ENCODE measurements around the gene ZNF224. TPM values are rescaled to one million over a fixed set of nuclear protein-coding genes. Genes with fewer than 3 reads are reported as not detected.
"Not testable (repeated sequence)": the region's sequence is repeated elsewhere in the genome, so short reads cannot be mapped to it uniquely, and the experiment has no call there.

ZNF224 gene
- total and polyA plus RNA-seq, 2 of the 4 experiments (the other 2 are of a cell fraction) = 10.3 to 26.3 TPM

DNA sequence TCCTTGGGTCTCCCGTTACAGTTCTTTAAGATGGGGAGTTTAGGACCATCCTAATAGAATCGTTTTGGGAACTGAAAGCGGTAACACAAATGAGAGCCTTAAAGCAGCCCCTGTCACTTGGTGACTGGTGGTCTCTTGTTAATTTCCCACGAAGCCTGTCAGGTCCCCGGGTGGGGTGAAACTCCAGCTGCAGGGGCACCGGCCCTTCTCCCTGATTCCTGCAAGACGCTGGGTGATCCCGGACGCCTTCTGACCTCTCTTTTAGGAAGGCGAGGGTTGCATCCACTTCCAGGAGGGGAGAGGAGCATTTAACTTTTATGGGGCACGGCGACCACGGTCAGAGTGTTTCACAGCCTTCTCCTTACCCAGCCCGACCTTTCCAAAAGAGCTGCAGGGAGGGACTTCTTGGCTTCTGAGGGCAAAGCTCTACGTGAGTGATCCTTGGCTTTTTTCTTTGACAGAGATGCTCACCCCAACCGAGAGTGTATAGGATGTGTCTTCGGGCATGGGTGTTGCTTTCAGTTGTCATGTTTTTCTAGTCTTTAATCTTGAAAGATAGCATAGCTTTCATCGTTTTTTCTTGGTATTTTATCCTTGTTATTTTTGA, 19.7 kb downstream of the ZNF224 start:
- CTCF ChIA-PET = no interaction called here
- peaks cover 2% of the 10 kb centered on the region; the same call in 1 of the 2 replicates for H3K9me3 ChIP-seq (ENCODE audit: control insufficient read depth, insufficient read depth, low read length)
- dilution Hi-C loops (cut with HindIII; ENCODE audit: low sequenced_read_pairs, unreplicated experiment) (no loop called here), in situ Hi-C loops (cut with MboI; ENCODE audit: low sequenced_read_pairs) (no loop called here), intact Hi-C loops (cut with micrococcal nuclease) (loop anchor here (2.0 to 5.0 kb wide), 2 partner anchors 51 to 98 kb away; partner anchors contain the start of genes ZNF226 and ZNF227)
- no peaks in the 10 kb centered on the region for H3K27me3 ChIP-seq (ENCODE audit: control insufficient read depth, insufficient read depth, low read length)
- H3K18ac ChIP-seq (ENCODE audit: low read depth, low read length) = no peak overlapping the region
- peak overlapping the region; percentile 81 for H3K9ac ChIP-seq (ENCODE audit: low read depth, low read length)
- no peak overlapping the region for H2AK5ac ChIP-seq (ENCODE audit: low read depth, low read length)
- peak overlapping the region; percentile 62 for H2BK5ac ChIP-seq (ENCODE audit: low read depth, low read length, poor library complexity, severe bottlenecking)
- TF ChIP-seq FOS (IDR thresholded peaks at IDR 0.05; ENCODE audit: low read depth, low read length) (no peak), RAD21 (IDR thresholded peaks at IDR 0.05; ENCODE audit: low read length) (no peak), CEBPB (IDR thresholded peaks at IDR 0.05; ENCODE audit: low read depth, low read length) (no peak)
- peaks cover 12% of the 10 kb centered on the region for H3K36me3 ChIP-seq (ENCODE audit: control insufficient read depth, insufficient read depth, low read length)
- H3K56ac ChIP-seq (ENCODE audit: extremely low read depth, insufficient read depth, low read length) = peak overlapping the region; percentile 46
- H2AFZ ChIP-seq (replicated peaks; ENCODE audit: low read length, poor library complexity) = peak overlapping the region; percentile 96
- peak overlapping the region; percentile 83 for H2AK9ac ChIP-seq (replicated peaks; ENCODE audit: low read depth, low read length, poor library complexity)
- H3K23ac ChIP-seq (ENCODE audit: low read depth, low read length) = peak overlapping the region; percentile 75
- H3K4me2 ChIP-seq (ENCODE audit: low read depth, low read length) = peak overlapping the region; percentile 92
- no peak for ATAC-seq (ENCODE audit: low read depth)
- H4K8ac ChIP-seq (ENCODE audit: low read depth in 2 of 2, low read length in 2 of 2) = peak overlapping the region; percentile 37 to 86
- BruUV-seq (replicated peaks) = no TSS peak
- H3K14ac ChIP-seq (replicated peaks; ENCODE audit: low read depth, low read length) = peak overlapping the region; percentile 86
- peaks cover 4 to 28% of the 10 kb centered on the region in 2 experiments; a peak in 3 of 4 replicates for H3K79me1 ChIP-seq (ENCODE audit: low read depth in 1 of 2, low read length in 2 of 2)
- H4K20me1 ChIP-seq (ENCODE audit: insufficient read depth, low read length) = no peaks in the 10 kb centered on the region
- no peak overlapping the region for H4K5ac ChIP-seq (ENCODE audit: low read depth, low read length)
- 0% methylated on average over 5 of the region's 18 CpGs; no CpG with 5 or more reads in 1 of the 2 experiments for WGBS, 2 experiments (ENCODE audit: extremely low coverage in 2 of 2, insufficient read length in 1 of 2)
- no peaks in the 10 kb centered on the region for H3K9me1 ChIP-seq (ENCODE audit: insufficient read depth, low read length)
- no peak overlapping the region for H2BK20ac ChIP-seq (ENCODE audit: low read depth, low read length)
- H3K4me3 ChIP-seq (ENCODE audit: insufficient read depth, low read depth, low read length) = peak overlapping the region; percentile 70
- POLR2A ChIA-PET (ENCODE audit: unreplicated experiment) = no interaction called here
- peak overlapping the region; percentile 58; the same call in 1 of the 2 replicates for H3K4ac ChIP-seq (ENCODE audit: low read depth, low read length)
- no peak overlapping the region for H2BK120ac ChIP-seq (ENCODE audit: low read depth, low read length)
- no peak overlapping the region for H4K91ac ChIP-seq (ENCODE audit: insufficient read depth, low read depth, low read length)
- H3K4me1 ChIP-seq (ENCODE audit: control insufficient read depth, insufficient read depth, low read length) = no peaks in the 10 kb centered on the region
- H2BK15ac ChIP-seq (ENCODE audit: low read depth, low read length) = no peak overlapping the region
- H3K27ac ChIP-seq (ENCODE audit: insufficient read depth, low read length) = peak overlapping the region; percentile 74
- peak; percentile 27 for DNase-seq

- H4K91ac ChIP-seq (ENCODE audit: insufficient read depth, low read depth, low read length); ATAC-seq (ENCODE audit: low read depth); H2BK120ac ChIP-seq (ENCODE audit: low read depth, low read length); H3K9me3 ChIP-seq (ENCODE audit: control insufficient read depth, insufficient read depth, low read length); H4K8ac ChIP-seq (ENCODE audit: low read depth in 2 of 2, low read length in 2 of 2); H3K4me1 ChIP-seq (ENCODE audit: control insufficient read depth, insufficient read depth, low read length); H2AK5ac ChIP-seq (ENCODE audit: low read depth, low read length); H4K5ac ChIP-seq (ENCODE audit: low read depth, low read length); H3K9ac ChIP-seq (ENCODE audit: low read depth, low read length); H3K9me1 ChIP-seq (ENCODE audit: insufficient read depth, low read length); H3K4me2 ChIP-seq (ENCODE audit: low read depth, low read length); H2AFZ ChIP-seq (replicated peaks; ENCODE audit: low read length, poor library complexity); DNase-seq; H2BK20ac ChIP-seq (ENCODE audit: low read depth, low read length); H3K27me3 ChIP-seq (ENCODE audit: control insufficient read depth, insufficient read depth, low read length); H3K4ac ChIP-seq (ENCODE audit: low read depth, low read length); H3K23ac ChIP-seq (ENCODE audit: low read depth, low read length); H2BK15ac ChIP-seq (ENCODE audit: low read depth, low read length); H4K20me1 ChIP-seq (ENCODE audit: insufficient read depth, low read length); H3K18ac ChIP-seq (ENCODE audit: low read depth, low read length); H3K14ac ChIP-seq (replicated peaks; ENCODE audit: low read depth, low read length); in situ Hi-C loops (cut with MboI; ENCODE audit: low sequenced_read_pairs); H3K56ac ChIP-seq (ENCODE audit: extremely low read depth, insufficient read depth, low read length); H2BK5ac ChIP-seq (ENCODE audit: low read depth, low read length, poor library complexity, severe bottlenecking); BruUV-seq (replicated peaks); CTCF ChIA-PET; intact Hi-C loops (cut with micrococcal nuclease); H3K27ac ChIP-seq (ENCODE audit: insufficient read depth, low read length); dilution Hi-C loops (cut with HindIII; ENCODE audit: low sequenced_read_pairs, unreplicated experiment); H3K79me1 ChIP-seq (ENCODE audit: low read depth in 1 of 2, low read length in 2 of 2); H2AK9ac ChIP-seq (replicated peaks; ENCODE audit: low read depth, low read length, poor library complexity); H3K4me3 ChIP-seq (ENCODE audit: insufficient read depth, low read depth, low read length): not testable (repeated sequence)
- H3K36me3 ChIP-seq (ENCODE audit: control insufficient read depth, insufficient read depth, low read length) = peaks cover 25% of the 10 kb centered on the region
- POLR2A ChIA-PET (ENCODE audit: unreplicated experiment) = interaction anchor here (1.1 kb wide), 1 partner anchor 379 kb away, joined by 3 read pairs; the partner anchor contains the start of gene ZNF180
- no CpG with 5 or more reads among the region's 4 CpGs for WGBS, 2 experiments (ENCODE audit: extremely low coverage in 2 of 2, insufficient read length in 1 of 2)
Observed at GRCh38 chr19:44121162-44121561, 27.0 kb downstream of the ZNF224 start.

All from IMR-90 (cell line).